D721Med (cell line): ENCODE measurements around the gene KDM4C.

ENCODE experiments used
- DNase-seq: peaks from one replicate; pipeline ENCODE4 v3.0.0; 2011; ENCODE audit warnings: low spot score; ENCODE audit not compliant: insufficient read length
- FAIRE-seq: peaks from 2 replicates; lab custom pipeline; 2011; peaks lifted over from hg19 to GRCh38; lab: Jason Lieb, UNC
- CTCF ChIP-seq: IDR thresholded peaks from 2 replicates; pipeline ENCODE4 v1.5.1; 2012; ENCODE audit warnings: mild to moderate bottlenecking, control low read depth; ENCODE audit not compliant: insufficient read depth; ENCODE audit errors: missing control alignments

The KDM4C gene

GRCh38 chr9:6977761-6978160, 220.0 kb downstream of the KDM4C start:
- no peak for TF ChIP-seq CTCF
- FAIRE-seq, result peak; percentile 11
- DNase-seq, result no peak

GRCh38 chr9:6978591-6978990, 220.8 kb downstream of the KDM4C start:
- no peak for FAIRE-seq

GRCh38 chr9:6984941-6985578, 227.3 kb downstream of the KDM4C start:
- no peak for DNase-seq
- FAIRE-seq, result no peak
- TF ChIP-seq CTCF, result no peak

More at GRCh38 chr9:6978591-6978990, 220.8 kb downstream of the KDM4C start:
- no peak for TF ChIP-seq CTCF
- DNase-seq, result no peak

- no peak for TF ChIP-seq CTCF
- no peak for FAIRE-seq
- no peak for DNase-seq
Measured at GRCh38 chr9:6986141-6986815, 228.5 kb downstream of the KDM4C start.

GRCh38 chr9:6987381-6987780, 229.6 kb downstream of the KDM4C start:
- no peak for DNase-seq
- FAIRE-seq, result no peak
- TF ChIP-seq CTCF, result no peak

GRCh38 chr9:6991418-6991817, 233.6 kb downstream of the KDM4C start:
- no peak for TF ChIP-seq CTCF
- FAIRE-seq, result no peak
- DNase-seq, result no peak

- DNase-seq (no peak), FAIRE-seq (no peak)
- no peak for TF ChIP-seq CTCF
Measured at GRCh38 chr9:6996061-6996854, 238.5 kb downstream of the KDM4C start.
